Chondrocyte (in vitro differentiated cells): ENCODE data around the gene PNMA5. TPM values are rescaled to one million over a fixed set of nuclear protein-coding genes. Genes with fewer than 3 reads are reported as not detected.

ENCODE experiments used
- DNase-seq: peaks from one replicate; pipeline ENCODE4 v3.0.0; 2021; ENCODE audit warnings: mixed read lengths, low spot score
- H3K27ac Mint-ChIP-seq: one replicate; pipeline ENCODE4 v1.8.0; 2021; ENCODE audit warnings: mild to moderate bottlenecking, moderate library complexity, mixed read lengths; ENCODE audit not compliant: unreplicated experiment
- H3K27me3 Mint-ChIP-seq: 2 replicates; pipeline ENCODE4 v1.8.0; 2021; ENCODE audit warnings: low read depth, mixed read lengths
- H3K36me3 Mint-ChIP-seq: 2 replicates; pipeline ENCODE4 v1.8.0; 2021; ENCODE audit warnings: low read depth, mixed read lengths
- H3K4me1 Mint-ChIP-seq: 2 replicates; pipeline ENCODE4 v1.8.0; 2021; ENCODE audit warnings: low read depth, mild to moderate bottlenecking, mixed read lengths
- H3K4me3 Mint-ChIP-seq: one replicate; pipeline ENCODE4 v1.8.0; 2021; ENCODE audit warnings: mild to moderate bottlenecking, moderate library complexity, mixed read lengths; ENCODE audit not compliant: unreplicated experiment
- H3K9me3 Mint-ChIP-seq: 2 replicates; pipeline ENCODE4 v1.8.0; 2021; ENCODE audit warnings: low read depth, mixed read lengths
- CTCF ChIP-seq: fragments of 200-600 bp; sonication (generic); IDR thresholded peaks from 2 replicates; pipeline ENCODE4 v1.5.0; 2021; ENCODE audit warnings: antibody characterized with exemption, mild to moderate bottlenecking, moderate library complexity
- total RNA-seq: library from RNA; stranded (reverse); gene quantifications from 3 replicates; pipeline ENCODE4 v1.2.1, GENCODE V29; 2021

The PNMA5 gene
- total RNA-seq, 1 donor from 2014 or later: not detected

DNA sequence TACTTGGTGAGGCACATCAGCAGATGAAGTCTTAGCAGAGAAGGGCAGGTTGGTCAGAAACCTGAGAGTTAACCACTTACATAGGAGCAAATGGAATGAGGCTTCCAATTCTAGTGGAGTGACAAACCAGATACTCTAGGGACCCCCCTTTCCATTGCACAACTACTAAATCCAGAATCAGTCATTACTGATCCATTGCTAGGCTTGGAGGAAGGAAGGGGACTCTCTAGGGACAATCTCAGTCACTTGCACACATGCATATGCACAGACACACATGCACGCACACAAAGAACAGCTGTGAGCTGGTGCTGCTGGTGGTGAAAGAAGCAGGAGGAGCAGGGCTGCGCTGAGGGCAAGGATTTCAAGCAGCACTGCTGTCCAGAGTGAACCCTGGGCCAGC, 25.7 kb downstream of the PNMA5 start:
- no peaks in the 10 kb centered on the region for H3K4me1 Mint-ChIP-seq
- H3K4me3 Mint-ChIP-seq: no peak overlapping the region
- H3K36me3 Mint-ChIP-seq: peaks cover 9% of the 10 kb centered on the region
- H3K9me3 Mint-ChIP-seq: no peaks in the 10 kb centered on the region
- TF ChIP-seq CTCF: no peak
- H3K27me3 Mint-ChIP-seq: no peaks in the 10 kb centered on the region
- no peak for DNase-seq
- H3K27ac Mint-ChIP-seq: no peak overlapping the region

DNA sequence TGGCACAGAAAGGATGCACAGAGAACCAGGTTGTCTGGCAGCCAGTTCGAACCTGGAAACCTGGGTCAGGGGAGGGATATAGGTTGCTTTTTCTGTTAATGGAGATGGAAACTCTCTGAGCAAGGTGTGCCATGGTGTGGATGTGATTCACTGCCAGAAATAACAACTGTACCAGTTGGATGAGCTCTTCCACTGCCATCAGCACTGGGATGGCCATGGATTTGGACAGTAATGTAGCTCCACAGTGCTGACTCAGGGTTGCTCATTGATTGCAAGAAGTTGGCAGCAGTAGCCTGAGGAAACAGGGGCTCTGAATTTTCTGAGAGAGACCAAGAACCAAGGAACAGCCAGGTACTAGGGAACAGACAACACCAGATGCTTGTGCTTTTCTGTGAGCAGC, 33.8 kb downstream of the PNMA5 start:
- TF ChIP-seq CTCF: no peak
- H3K4me1 Mint-ChIP-seq: peaks cover 13% of the 10 kb centered on the region
- H3K36me3 Mint-ChIP-seq: no peaks in the 10 kb centered on the region
- H3K4me3 Mint-ChIP-seq: no peak overlapping the region
- no peak for DNase-seq
- no peak overlapping the region for H3K27ac Mint-ChIP-seq
- no peaks in the 10 kb centered on the region for H3K9me3 Mint-ChIP-seq
- no peaks in the 10 kb centered on the region for H3K27me3 Mint-ChIP-seq

GRCh38 chrX:152959626-152960025, 34.3 kb downstream of the PNMA5 start:
- Mint-ChIP-seq H3K9me3 (no peaks in the 10 kb centered on the region), H3K27me3 (no peaks in the 10 kb centered on the region), H3K4me1 (peaks cover 13% of the 10 kb centered on the region), H3K4me3 (no peak overlapping the region), H3K36me3 (no peaks in the 10 kb centered on the region), H3K27ac (no peak overlapping the region)
- no peak for TF ChIP-seq CTCF
- DNase-seq: no peak

GRCh38 chrX:152958524-152959465, 35.1 kb downstream of the PNMA5 start:
- no peaks in the 10 kb centered on the region for H3K9me3 Mint-ChIP-seq
- H3K36me3 Mint-ChIP-seq: no peaks in the 10 kb centered on the region
- peaks cover 13% of the 10 kb centered on the region for H3K4me1 Mint-ChIP-seq
- no peak for DNase-seq
- peak overlapping the region; percentile 62 for H3K4me3 Mint-ChIP-seq
- peak overlapping the region; percentile 78 for H3K27ac Mint-ChIP-seq
- no peaks in the 10 kb centered on the region for H3K27me3 Mint-ChIP-seq
- peak; percentile 98 for TF ChIP-seq CTCF

DNA sequence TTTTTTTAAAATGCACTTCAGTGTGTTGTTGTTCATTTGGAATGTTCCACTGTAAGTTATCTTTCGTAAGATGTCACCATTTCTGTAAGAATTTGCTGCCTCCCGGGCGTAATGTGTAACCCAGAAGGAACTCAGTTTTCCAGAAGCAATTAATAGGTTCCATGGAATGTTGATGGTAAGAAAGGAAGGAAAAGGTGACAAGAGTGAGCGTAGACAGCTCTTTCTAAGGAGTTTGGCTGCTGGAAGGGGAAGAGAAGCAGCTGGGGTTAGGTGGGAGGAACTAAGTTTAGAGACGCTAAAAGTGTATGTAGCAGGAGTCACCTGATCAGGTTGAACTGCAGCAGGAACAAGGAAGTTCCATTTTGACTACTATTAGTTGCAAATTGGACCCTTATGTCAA, 35.9 kb downstream of the PNMA5 start:
- no peaks in the 10 kb centered on the region for H3K36me3 Mint-ChIP-seq
- no peaks in the 10 kb centered on the region for H3K27me3 Mint-ChIP-seq
- no peak for TF ChIP-seq CTCF
- peak overlapping the region; percentile 8 for H3K4me3 Mint-ChIP-seq
- H3K9me3 Mint-ChIP-seq: no peaks in the 10 kb centered on the region
- peaks cover 13% of the 10 kb centered on the region for H3K4me1 Mint-ChIP-seq
- no peak for DNase-seq
- peak overlapping the region; percentile 24 for H3K27ac Mint-ChIP-seq
